ENCODE measurements around the gene EFR3B.

- TF ChIP-seq EP300 (IDR thresholded peaks at IDR 0.05) (no peak), CTCF (IDR thresholded peaks at IDR 0.05) (no peak)
Observed at GRCh38 chr2:25194576-25195122, 152.8 kb downstream of the EFR3B start.

All from ovary (tissue), 3 donors.